Upper lobe of left lung (tissue), 6 donors: ENCODE results near the gene SAMD4A. TPM values are rescaled to one million over a fixed set of nuclear protein-coding genes. Genes with fewer than 3 reads are reported as not detected.
A peak's percentile ranks its signal among the peaks of the same experiment; 100 is the strongest.

ENCODE experiments used
- ATAC-seq, 2 donors: fragments of 200-7000 bp; cut with Tn5 transposase; one replicate each; pipeline ENCODE4 v1.9.1; 2022; ENCODE audit warnings: mild to moderate bottlenecking in 2 of 2, moderate library complexity in 2 of 2; ENCODE audit not compliant: low FRiP score in 2 of 2
- DNase-seq, 2 donors: peaks; one replicate each; pipeline ENCODE4 v3.0.0-alpha.2; 2019 to 2020
- H3K27ac ChIP-seq, 4 donors: fragments of 200-600 bp; sonication (generic); one replicate each; pipeline ENCODE4 v1.5.1; 2016 to 2019
- H3K27me3 ChIP-seq, 4 donors: fragments of 200-600 bp; sonication (generic); one replicate each; pipeline ENCODE4 v1.5.1; 2017 to 2019
- H3K36me3 ChIP-seq, 4 donors: fragments of 200-600 bp; sonication (generic); one replicate each; pipeline ENCODE4 v1.5.1; 2016 to 2019
- H3K4me1 ChIP-seq, 4 donors: fragments of 200-600 bp; sonication (generic); one replicate each; pipeline ENCODE4 v1.5.1; 2018 to 2019
- H3K4me3 ChIP-seq, 4 donors: fragments of 200-600 bp; sonication (generic); one replicate each; pipeline ENCODE4 v1.5.1; 2017 to 2019; ENCODE audit warnings: mild to moderate bottlenecking in 2 of 4, moderate library complexity in 1 of 4
- H3K9me3 ChIP-seq, 4 donors: fragments of 200-600 bp; sonication (generic); one replicate each; pipeline ENCODE4 v1.5.1; 2018 to 2019
- EP300 ChIP-seq, 4 donors: sonication (generic); formaldehyde crosslinking; IDR thresholded peaks; one replicate each; pipeline ENCODE4 v1.5.1; 2017; ENCODE audit warnings: antibody characterized with exemption in 4 of 4, control low read depth in 2 of 4
- POLR2A ChIP-seq, 4 donors: fragments of 450-650 bp; IDR thresholded peaks; one replicate each; pipeline ENCODE4 v1.5.1; 2016 to 2017; ENCODE audit warnings: antibody characterized with exemption in 4 of 4, mild to moderate bottlenecking in 2 of 4
- POLR2AphosphoS5 ChIP-seq, 2 donors: sonication (generic); formaldehyde crosslinking; IDR thresholded peaks; one replicate each; pipeline ENCODE4 v1.5.1; 2017; ENCODE audit warnings: antibody characterized with exemption in 2 of 2
- WGBS, 2 donors: methylation state at CpG; one replicate each; pipeline ENCODE4 v1.1.5; 2017 to 2018; 5-methylcytosine and 5-hydroxymethylcytosine counted together
- total RNA-seq, 6 donors: library from RNA; depleted of rRNA in 4 of 6; stranded (reverse); fragments of >200 nt in 4 of 6; gene quantifications; one replicate each; pipeline versions ENCODE4 v1.1.0 to v1.2.1, GENCODE V29; 2016 to 2021
- TF ChIP-seq, protein P1 (sequence below), 6 experiments: fragments of 450-650 bp in 4 of 6; fragments of 200-600 bp in 2 of 6; sonication (generic) in 2 of 6; IDR thresholded peaks; one replicate each; pipeline ENCODE4 v1.5.1; 2016 to 2019; ENCODE audit warnings: antibody characterized with exemption in 6 of 6
- donor health status: DM: no; HTN: no; CAD: no; lungs with moderate emphysema.
- donor health status: DM: no; HTN: yes; CAD: no; lungs with severe emphysema.

SAMD4A gene
- total RNA-seq, 6 donors from 2014 or later, result 26.0 to 68.3 (median 37.0) TPM

DNA sequence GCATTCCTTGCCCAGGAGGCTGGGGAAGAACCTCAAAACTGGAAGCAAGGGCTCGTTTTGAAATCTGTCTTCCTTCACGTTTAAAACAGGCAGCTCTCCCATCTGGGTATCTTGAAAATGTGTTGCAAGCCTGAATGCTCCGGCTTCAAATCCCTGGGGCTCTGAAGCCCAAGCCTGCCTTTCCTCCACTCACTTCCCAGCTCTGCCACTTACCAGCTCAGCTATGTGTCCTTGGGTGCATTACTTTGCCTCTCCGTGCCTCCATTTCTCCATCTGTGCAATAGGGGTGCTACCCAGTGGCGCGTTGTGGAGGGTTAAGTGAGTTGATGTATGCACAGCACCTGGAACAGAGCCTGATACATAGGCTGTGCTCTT is 238.1 kb downstream of the SAMD4A start:
- Histone ChIP-seq H3K36me3 (no peaks in the 10 kb centered on the region), H3K27me3 (no peaks in the 10 kb centered on the region), H3K4me1 (peaks cover 0 to 5% (median 2%) of the 10 kb centered on the region in 4 donors), H3K27ac (no peak overlapping the region), H3K4me3 (no peak overlapping the region), H3K9me3 (no peaks in the 10 kb centered on the region)
- ATAC-seq (no peak), DNase-seq (no peak)
- TF ChIP-seq EP300 (IDR thresholded peaks at IDR 0.05) (no peak), POLR2A (IDR thresholded peaks at IDR 0.05) (no peak), POLR2AphosphoS5 (IDR thresholded peaks at IDR 0.05) (no peak)
- TF ChIP-seq, protein P1, sequence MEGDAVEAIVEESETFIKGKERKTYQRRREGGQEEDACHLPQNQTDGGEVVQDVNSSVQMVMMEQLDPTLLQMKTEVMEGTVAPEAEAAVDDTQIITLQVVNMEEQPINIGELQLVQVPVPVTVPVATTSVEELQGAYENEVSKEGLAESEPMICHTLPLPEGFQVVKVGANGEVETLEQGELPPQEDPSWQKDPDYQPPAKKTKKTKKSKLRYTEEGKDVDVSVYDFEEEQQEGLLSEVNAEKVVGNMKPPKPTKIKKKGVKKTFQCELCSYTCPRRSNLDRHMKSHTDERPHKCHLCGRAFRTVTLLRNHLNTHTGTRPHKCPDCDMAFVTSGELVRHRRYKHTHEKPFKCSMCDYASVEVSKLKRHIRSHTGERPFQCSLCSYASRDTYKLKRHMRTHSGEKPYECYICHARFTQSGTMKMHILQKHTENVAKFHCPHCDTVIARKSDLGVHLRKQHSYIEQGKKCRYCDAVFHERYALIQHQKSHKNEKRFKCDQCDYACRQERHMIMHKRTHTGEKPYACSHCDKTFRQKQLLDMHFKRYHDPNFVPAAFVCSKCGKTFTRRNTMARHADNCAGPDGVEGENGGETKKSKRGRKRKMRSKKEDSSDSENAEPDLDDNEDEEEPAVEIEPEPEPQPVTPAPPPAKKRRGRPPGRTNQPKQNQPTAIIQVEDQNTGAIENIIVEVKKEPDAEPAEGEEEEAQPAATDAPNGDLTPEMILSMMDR (IDR thresholded peaks at IDR 0.05), result no peak
- WGBS, 2 donors, result 59 to 62% methylated on average over 6 of the region's 6 CpGs

DNA sequence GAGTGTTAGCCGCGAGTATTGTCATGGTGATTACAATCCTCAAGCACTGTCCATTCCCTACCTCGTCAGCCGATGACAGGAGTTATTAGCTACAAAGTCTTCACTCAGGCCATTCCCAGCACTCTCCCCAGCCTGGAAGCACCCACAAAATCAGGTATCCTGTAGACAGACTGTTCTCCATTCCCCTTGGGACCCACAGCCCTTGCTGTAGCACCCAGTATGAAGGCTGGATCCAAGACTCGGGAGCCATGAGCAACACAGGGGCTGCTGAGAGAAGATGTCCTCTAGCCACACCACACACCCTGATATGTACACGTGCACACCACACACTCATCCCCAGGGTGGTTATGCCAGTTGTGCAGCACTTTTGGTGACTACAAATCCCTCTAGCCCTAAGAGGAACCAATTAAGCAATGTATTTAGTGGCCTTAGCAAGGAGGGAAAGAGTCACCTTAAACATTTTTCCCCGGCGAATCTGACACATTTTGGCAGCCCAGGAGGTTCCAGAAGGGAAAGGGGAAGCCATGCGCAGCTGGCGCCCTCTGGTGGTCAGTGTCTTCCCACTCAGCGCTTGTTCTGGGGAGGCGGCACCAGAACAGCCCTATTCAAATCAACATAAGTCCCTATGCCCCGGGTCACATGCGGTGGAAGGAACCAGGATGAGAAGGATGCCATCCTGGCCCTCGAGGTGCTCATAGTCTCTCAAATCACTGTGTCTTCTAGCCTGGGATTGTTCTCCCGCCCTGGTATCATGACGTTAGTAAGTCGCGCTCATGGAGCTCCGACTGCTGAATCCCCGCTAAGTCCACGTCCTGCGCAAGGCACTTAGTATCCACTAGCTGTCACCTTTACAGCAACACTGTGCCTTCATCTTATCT is 238.8 kb downstream of the SAMD4A start:
- no peaks in the 10 kb centered on the region for H3K9me3 ChIP-seq
- H3K4me1 ChIP-seq, result peaks cover 0 to 5% (median 2%) of the 10 kb centered on the region in 4 donors
- TF ChIP-seq, protein P1 (IDR thresholded peaks at IDR 0.05), result peak; percentile 81 to 87 (median 84)
- TF ChIP-seq EP300 (IDR thresholded peaks at IDR 0.05) (no peak), POLR2AphosphoS5 (IDR thresholded peaks at IDR 0.05) (no peak)
- H3K27ac ChIP-seq, result no peak overlapping the region
- ATAC-seq (peak; percentile 85 to 92), DNase-seq (peak; percentile 57 to 81)
- H3K4me3 ChIP-seq, result no peak overlapping the region
- no peaks in the 10 kb centered on the region for H3K27me3 ChIP-seq
- H3K36me3 ChIP-seq, result no peaks in the 10 kb centered on the region
- WGBS, 2 donors, result 37 to 41% methylated on average over 20 to 23 of the region's 23 CpGs

DNA sequence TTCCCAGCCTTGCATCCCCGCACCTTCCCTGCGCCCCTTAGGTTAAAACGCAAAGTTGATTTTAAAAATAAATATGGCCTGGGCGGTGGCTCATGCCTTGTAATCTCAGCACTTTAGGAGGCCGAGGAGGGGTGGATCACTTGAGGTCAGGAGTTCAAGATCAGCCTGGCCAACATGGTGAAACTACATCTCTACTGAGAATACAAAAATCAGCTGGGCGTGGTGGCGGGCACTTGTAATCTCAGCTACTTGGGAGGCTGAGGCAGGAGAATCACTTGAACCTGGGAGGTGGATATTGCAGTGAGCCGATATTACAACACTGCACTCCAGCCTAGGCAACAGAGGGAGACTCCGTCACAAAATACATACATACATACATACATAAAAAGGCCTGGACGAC is 239.7 kb downstream of the SAMD4A start:
- Histone ChIP-seq H3K27ac (no peak overlapping the region), H3K36me3 (no peaks in the 10 kb centered on the region), H3K4me3 (no peak overlapping the region), H3K4me1 (peaks cover 0 to 5% (median 2%) of the 10 kb centered on the region in 4 donors), H3K9me3 (no peaks in the 10 kb centered on the region), H3K27me3 (no peaks in the 10 kb centered on the region)
- DNase-seq, result no peak
- ATAC-seq, result no peak
- no peak for TF ChIP-seq POLR2AphosphoS5 (IDR thresholded peaks at IDR 0.05)
- no peak for TF ChIP-seq POLR2A (IDR thresholded peaks at IDR 0.05)
- TF ChIP-seq, protein P1 (IDR thresholded peaks at IDR 0.05), result no peak
- no peak for TF ChIP-seq EP300 (IDR thresholded peaks at IDR 0.05)
- WGBS, 2 donors, result 83 to 91% methylated on average over 10 of the region's 10 CpGs

DNA sequence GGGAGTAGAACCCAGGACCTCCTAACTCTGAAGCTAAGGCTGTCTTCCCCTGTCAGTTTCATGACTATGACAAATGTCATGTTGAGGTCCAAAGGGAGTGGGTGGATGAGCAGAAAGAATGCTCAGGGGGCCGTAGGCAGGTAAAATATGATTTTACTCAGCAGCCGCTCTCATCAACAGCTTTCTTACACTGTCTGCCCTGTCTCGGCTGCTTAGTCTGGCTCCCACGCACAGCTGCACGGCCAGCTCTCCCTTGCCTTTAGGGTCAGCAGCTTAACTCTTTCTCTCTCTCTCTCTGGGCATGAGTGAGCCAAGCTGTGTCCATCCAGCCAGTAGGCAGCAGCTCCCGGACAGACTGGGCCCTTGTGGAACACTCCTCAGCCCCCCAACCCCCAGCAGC is 240.5 kb downstream of the SAMD4A start:
- no peak for ATAC-seq
- H3K4me3 ChIP-seq, result no peak overlapping the region
- WGBS, 2 donors, result 91 to 95% methylated on average over 6 of the region's 6 CpGs
- no peak for TF ChIP-seq EP300 (IDR thresholded peaks at IDR 0.05)
- TF ChIP-seq POLR2A (IDR thresholded peaks at IDR 0.05), result no peak
- TF ChIP-seq, protein P1 (IDR thresholded peaks at IDR 0.05), result no peak
- TF ChIP-seq POLR2AphosphoS5 (IDR thresholded peaks at IDR 0.05), result no peak
- DNase-seq, result no peak
- H3K27ac ChIP-seq, result no peak overlapping the region
- H3K9me3 ChIP-seq, result no peaks in the 10 kb centered on the region
- peaks cover 0 to 5% (median 2%) of the 10 kb centered on the region in 4 donors for H3K4me1 ChIP-seq
- H3K36me3 ChIP-seq, result no peaks in the 10 kb centered on the region
- no peaks in the 10 kb centered on the region for H3K27me3 ChIP-seq
